Mucosa of rectum (tissue), 2 donors: ENCODE measurements around the gene IL1RAPL1.
"Not testable (repeated sequence)": the region's sequence is repeated elsewhere in the genome, so short reads cannot be mapped to it uniquely, and the experiment has no call there.

Source experiments
- H3K27ac ChIP-seq, 2 donors: one replicate each; pipeline ENCODE4 v1.7.0; 2013; ENCODE audit warnings: inconsistent platforms in 2 of 2, low read depth in 2 of 2, low read length in 2 of 2
- H3K27me3 ChIP-seq, 2 donors: one replicate each; pipeline ENCODE4 v1.7.0; 2013; ENCODE audit warnings: low read length in 2 of 2; ENCODE audit not compliant: control insufficient read depth in 2 of 2, insufficient read depth in 2 of 2
- H3K36me3 ChIP-seq, 2 donors: one replicate each; pipeline ENCODE4 v1.7.0; 2013; ENCODE audit warnings: low read length in 2 of 2; ENCODE audit not compliant: control insufficient read depth in 2 of 2, insufficient read depth in 2 of 2
- H3K4me1 ChIP-seq, 2 donors: one replicate each; pipeline ENCODE4 v1.7.0; 2013; ENCODE audit warnings: low read length in 2 of 2, mild to moderate bottlenecking in 1 of 2; ENCODE audit not compliant: control insufficient read depth in 2 of 2, insufficient read depth in 2 of 2
- H3K4me3 ChIP-seq, 2 donors: one replicate each; pipeline ENCODE4 v1.7.0; 2013; ENCODE audit warnings: low read length in 2 of 2
- H3K9ac ChIP-seq, 2 donors: one replicate each; pipeline ENCODE4 v1.7.0; 2013; ENCODE audit warnings: low read length in 2 of 2, low read depth in 1 of 2, mild to moderate bottlenecking in 1 of 2
- H3K9me3 ChIP-seq, 2 donors: one replicate each; pipeline ENCODE4 v1.7.0; 2013; ENCODE audit warnings: low read length in 2 of 2; ENCODE audit not compliant: control insufficient read depth in 2 of 2
- donor health status: healthy.
- donor health status: Normal muscosa, but diverticular disease.

IL1RAPL1 gene

DNA sequence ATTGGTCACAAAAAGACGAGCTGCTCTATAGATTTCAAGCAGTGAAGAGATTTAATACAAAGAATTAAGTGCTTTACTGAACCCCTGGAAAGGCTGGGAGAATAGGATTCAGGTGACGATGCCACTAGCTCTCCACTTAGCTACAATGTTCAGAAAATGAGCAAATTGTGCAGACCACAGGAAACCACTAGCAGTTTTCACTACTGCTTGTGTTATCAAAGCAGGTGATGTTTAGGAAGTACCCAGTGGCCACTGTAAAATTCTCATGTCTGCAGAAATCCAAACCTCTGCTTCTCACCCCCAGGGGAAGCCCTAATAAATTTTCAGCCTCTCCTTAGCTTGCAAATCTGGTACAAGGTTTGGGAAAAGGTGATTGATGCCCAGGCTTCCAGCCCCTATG, 165.1 kb downstream of the IL1RAPL1 start:
- Histone ChIP-seq H3K9ac (no peak overlapping the region), H3K4me3 (no peak overlapping the region), H3K36me3 (no peaks in the 10 kb centered on the region), H3K27me3 (no peaks in the 10 kb centered on the region), H3K9me3 (no peaks in the 10 kb centered on the region), H3K27ac (no peak overlapping the region), H3K4me1 (no peaks in the 10 kb centered on the region)

DNA sequence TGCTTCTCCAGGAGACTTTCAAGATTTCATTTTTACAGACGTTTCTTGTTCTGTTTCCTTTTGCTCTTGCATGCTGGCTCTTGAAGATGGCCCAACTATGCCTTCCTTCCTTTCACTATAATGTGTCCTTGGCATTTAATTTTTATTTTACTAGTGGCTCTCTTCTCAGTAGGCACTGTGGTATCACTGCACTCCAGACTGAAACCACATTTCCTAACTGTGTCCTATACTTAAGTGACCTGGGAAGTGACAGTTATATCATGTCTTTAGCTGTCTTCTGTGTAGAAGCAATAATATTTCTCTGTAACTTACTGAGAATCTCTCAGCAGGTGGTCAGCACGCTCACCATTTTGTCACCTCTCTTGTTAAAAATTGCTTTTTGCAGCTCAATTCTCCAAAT, 168.9 kb downstream of the IL1RAPL1 start:
- no peaks in the 10 kb centered on the region for H3K9me3 ChIP-seq
- no peak overlapping the region for H3K4me3 ChIP-seq
- no peaks in the 10 kb centered on the region for H3K27me3 ChIP-seq
- no peaks in the 10 kb centered on the region for H3K36me3 ChIP-seq
- H3K27ac ChIP-seq: no peak overlapping the region
- no peak overlapping the region for H3K9ac ChIP-seq
- H3K4me1 ChIP-seq: no peaks in the 10 kb centered on the region

DNA sequence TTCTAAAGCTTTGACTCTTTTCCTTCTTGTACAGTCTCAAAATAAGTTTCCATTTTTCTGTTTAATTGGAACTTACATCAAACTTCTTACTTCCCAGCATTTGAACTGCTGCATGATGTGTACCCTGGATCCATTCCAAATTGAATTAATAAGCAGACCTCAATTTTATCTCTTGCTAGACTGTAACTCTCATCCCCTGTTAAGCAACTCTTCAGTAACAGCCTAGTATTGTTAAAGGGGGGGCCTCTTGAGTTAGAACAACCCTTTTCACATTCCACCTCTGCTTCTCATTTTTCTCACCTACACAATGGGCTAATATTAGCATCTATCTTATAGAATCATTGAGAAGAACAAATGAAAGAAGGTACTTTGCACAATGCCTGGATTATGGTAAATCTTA, 169.4 kb downstream of the IL1RAPL1 start:
- Histone ChIP-seq H3K4me1 (no peaks in the 10 kb centered on the region), H3K9ac (no peak overlapping the region), H3K4me3 (no peak overlapping the region), H3K27me3 (no peaks in the 10 kb centered on the region), H3K9me3 (no peaks in the 10 kb centered on the region), H3K36me3 (no peaks in the 10 kb centered on the region), H3K27ac (no peak overlapping the region)

DNA sequence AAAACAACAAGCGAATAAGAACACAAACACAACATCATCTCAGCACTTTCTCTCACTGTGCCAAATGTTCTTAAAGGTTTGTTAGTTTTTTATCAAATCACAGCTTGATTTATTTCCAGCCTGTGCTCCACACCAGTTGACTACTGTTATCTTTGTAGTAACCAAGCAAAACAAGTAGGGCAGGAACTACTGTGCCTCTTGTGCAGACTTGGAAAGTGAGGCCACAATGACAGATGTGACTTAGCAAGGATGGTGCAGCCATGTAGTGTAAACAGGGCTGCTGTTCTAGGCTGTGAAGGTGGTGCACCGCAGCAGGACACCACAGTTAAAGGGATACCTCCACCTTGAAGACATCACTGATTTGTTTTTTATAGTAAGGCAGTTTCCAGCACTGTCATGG, 170.0 kb downstream of the IL1RAPL1 start:
- Histone ChIP-seq H3K27ac (no peak overlapping the region), H3K9ac (no peak overlapping the region), H3K4me1 (no peaks in the 10 kb centered on the region), H3K9me3 (no peaks in the 10 kb centered on the region), H3K4me3 (no peak overlapping the region), H3K27me3 (no peaks in the 10 kb centered on the region), H3K36me3 (no peaks in the 10 kb centered on the region)

DNA sequence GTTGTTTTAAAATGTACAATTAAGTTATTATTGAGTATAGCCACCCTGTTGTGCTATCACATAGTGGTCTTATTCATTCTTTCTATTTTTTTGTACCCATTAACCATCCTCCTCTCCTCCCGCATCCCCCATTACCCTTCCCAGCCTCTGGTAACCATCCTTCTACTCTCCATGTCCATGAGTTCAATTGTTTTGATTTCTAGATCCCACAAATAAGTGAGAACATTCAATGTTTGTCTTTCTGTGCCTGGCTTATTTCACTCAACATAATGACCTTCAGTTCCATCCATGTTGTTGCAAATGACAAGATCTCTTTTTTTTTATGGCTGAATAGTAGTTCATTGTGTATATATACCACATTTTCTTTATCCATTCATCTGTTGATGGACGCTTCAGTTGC, 179.3 kb downstream of the IL1RAPL1 start:
- H3K36me3 ChIP-seq, H3K27me3 ChIP-seq, H3K9me3 ChIP-seq, H3K9ac ChIP-seq, H3K4me1 ChIP-seq, H3K27ac ChIP-seq, H3K4me3 ChIP-seq: not testable (repeated sequence)

DNA sequence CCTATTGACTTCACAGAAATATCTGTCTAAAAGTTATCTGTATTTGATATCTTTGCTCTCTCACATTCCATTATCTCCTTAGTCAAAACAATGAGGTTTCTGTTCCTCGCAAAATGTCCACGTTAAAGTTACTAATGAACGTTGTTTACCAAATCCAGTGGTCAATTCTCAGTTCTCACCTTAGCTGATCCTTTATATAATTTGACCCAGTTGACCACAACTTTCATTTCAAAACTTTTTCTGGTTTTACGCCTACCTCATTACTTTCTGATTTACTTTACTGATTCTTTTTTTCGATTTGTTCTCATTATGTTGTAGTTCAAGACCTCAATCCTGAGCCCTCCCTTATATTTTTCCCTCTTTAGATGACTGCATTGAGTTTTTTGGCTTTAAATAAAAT, 186.6 kb downstream of the IL1RAPL1 start:
- H3K27ac ChIP-seq: no peak overlapping the region
- no peak overlapping the region for H3K4me3 ChIP-seq
- no peaks in the 10 kb centered on the region for H3K4me1 ChIP-seq
- no peaks in the 10 kb centered on the region for H3K27me3 ChIP-seq
- no peak overlapping the region for H3K9ac ChIP-seq
- no peaks in the 10 kb centered on the region for H3K36me3 ChIP-seq
- no peaks in the 10 kb centered on the region for H3K9me3 ChIP-seq

DNA sequence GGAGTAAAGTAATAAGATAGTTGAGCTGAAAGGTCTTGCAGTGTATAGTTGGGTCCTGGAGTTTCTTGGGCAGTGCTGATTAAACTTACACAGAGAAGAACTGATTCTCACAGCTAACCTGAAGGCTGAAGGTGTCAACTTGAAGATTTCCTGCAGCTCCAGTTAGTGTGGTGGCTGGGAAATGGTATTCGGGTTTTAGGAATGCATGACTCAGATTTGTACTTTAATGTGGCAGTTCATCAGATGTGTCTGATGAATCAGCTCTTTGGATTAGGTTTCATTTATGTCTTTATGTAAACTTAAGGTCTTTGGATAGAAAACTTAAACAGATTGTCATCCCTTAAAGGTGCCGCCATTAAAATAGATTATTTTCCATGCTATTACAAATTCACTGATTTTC, 200.0 kb downstream of the IL1RAPL1 start:
- no peak overlapping the region for H3K27ac ChIP-seq
- no peak overlapping the region for H3K4me3 ChIP-seq
- H3K4me1 ChIP-seq: no peaks in the 10 kb centered on the region
- no peaks in the 10 kb centered on the region for H3K27me3 ChIP-seq
- H3K36me3 ChIP-seq: no peaks in the 10 kb centered on the region
- no peaks in the 10 kb centered on the region for H3K9me3 ChIP-seq
- no peak overlapping the region for H3K9ac ChIP-seq

DNA sequence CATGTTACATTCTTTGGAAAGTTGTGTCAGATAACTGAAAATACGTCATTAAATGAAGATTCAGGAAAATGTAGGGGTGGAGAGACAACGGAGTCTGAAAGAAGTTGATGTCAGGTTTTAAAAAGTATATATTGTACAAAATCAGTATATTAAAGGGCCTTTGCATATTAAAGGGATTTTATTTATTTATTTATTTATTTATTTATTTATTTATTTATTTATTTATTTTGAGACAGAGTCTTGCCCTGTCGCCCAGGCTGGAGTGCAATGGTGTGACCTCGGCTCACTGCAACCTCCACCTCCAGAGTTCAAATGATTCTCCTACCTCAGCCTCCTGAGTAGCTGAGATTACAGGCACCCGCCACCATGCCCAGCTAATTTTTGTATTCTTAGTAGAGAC, 213.4 kb downstream of the IL1RAPL1 start:
- H3K27me3 ChIP-seq, H3K36me3 ChIP-seq, H3K27ac ChIP-seq, H3K4me3 ChIP-seq, H3K4me1 ChIP-seq, H3K9me3 ChIP-seq, H3K9ac ChIP-seq: not testable (repeated sequence)

DNA sequence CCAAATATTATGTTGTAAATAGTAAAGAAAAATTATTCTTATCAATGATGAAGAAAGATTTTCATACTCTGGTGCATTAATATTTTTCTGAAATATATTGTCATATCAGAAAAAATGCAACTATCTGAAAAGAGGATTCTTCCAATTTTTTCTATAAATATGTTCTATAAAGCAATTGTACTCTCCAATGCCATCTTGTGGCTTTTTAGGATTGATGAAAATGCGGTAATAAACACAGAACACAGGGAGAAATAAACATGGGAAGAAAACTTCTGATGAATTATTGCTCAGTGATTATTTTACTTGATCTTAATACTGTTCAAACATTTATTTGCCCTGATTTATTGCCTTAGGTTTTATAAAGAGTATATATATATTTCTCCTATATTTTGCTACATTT, 215.4 kb downstream of the IL1RAPL1 start:
- Histone ChIP-seq H3K27me3 (no peaks in the 10 kb centered on the region), H3K9ac (no peak overlapping the region), H3K4me3 (no peak overlapping the region), H3K27ac (no peak overlapping the region), H3K9me3 (no peaks in the 10 kb centered on the region), H3K36me3 (no peaks in the 10 kb centered on the region), H3K4me1 (no peaks in the 10 kb centered on the region)

DNA sequence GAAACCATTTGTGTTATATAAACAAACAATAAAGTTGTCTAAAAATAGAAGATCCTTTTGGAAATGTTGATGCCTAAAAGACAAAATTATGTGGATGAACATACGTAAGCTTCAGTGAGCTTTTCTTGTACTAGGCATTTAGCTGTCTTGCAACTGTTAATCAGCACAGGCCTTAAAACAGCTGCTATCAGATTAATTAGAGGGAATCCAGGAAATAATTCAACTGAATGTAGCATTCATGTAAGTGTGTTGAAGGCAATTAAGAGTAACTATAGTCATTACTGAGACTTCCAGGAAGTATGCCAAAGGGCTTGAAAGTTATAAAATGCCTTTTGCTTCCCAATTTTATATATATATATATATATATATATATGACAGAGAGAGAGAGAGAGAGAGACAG, 248.7 kb downstream of the IL1RAPL1 start:
- Histone ChIP-seq H3K27me3 (no peaks in the 10 kb centered on the region), H3K9me3 (no peaks in the 10 kb centered on the region)

DNA sequence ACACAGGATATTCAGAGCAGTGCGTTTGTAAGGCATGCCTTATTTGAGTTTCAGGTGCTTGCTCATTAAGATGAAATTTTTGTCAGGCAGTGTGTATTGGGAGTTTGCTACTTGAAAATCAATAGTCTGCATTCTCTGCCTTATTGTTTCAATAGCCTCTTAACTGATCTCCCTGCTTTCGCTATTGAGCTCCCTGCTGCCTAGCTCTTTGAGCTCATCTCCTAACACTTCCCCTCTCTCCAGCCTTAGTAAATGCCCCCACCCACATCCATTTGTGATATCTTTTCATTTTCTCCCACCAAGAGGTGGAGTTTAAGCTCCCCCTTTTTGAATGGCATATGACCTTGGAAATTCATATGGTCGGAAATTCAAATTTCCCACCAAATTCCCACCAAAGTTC, 256.6 kb downstream of the IL1RAPL1 start:
- Histone ChIP-seq H3K36me3 (no peaks in the 10 kb centered on the region), H3K27ac (no peak overlapping the region), H3K9me3 (no peaks in the 10 kb centered on the region), H3K9ac (no peak overlapping the region), H3K4me1 (no peaks in the 10 kb centered on the region), H3K27me3 (no peaks in the 10 kb centered on the region), H3K4me3 (no peak overlapping the region)

More for the DNA sequence above, 248.7 kb downstream of the IL1RAPL1 start:
- H3K4me3 ChIP-seq: no peak overlapping the region
- H3K9ac ChIP-seq: no peak overlapping the region
- H3K36me3 ChIP-seq: no peaks in the 10 kb centered on the region
- H3K27ac ChIP-seq: no peak overlapping the region
- no peaks in the 10 kb centered on the region for H3K4me1 ChIP-seq
